GM12864 (cell line): ENCODE measurements around the gene MYOT.

Source experiments
- DNase-seq: peaks from one replicate; pipeline ENCODE4 v3.0.0-alpha.2; 2011; ENCODE audit warnings: low read depth
- H3K4me3 ChIP-seq: 2 replicates; pipeline ENCODE4 v1.5.1; 2011; ENCODE audit warnings: mild to moderate bottlenecking, low read depth, low read length, control low read depth
- TF ChIP-seq, protein P1 (sequence below): IDR thresholded peaks from 2 replicates; pipeline ENCODE4 v1.5.1; 2011; ENCODE audit warnings: low read depth, mild to moderate bottlenecking, moderate library complexity, low read length, control low read depth, inconsistent platforms; ENCODE audit errors: missing control alignments

The MYOT gene

GRCh38 chr5:137836298-137836697 is 31.4 kb upstream of the MYOT start:
- H3K4me3 ChIP-seq = no peak overlapping the region
- TF ChIP-seq, protein P1, sequence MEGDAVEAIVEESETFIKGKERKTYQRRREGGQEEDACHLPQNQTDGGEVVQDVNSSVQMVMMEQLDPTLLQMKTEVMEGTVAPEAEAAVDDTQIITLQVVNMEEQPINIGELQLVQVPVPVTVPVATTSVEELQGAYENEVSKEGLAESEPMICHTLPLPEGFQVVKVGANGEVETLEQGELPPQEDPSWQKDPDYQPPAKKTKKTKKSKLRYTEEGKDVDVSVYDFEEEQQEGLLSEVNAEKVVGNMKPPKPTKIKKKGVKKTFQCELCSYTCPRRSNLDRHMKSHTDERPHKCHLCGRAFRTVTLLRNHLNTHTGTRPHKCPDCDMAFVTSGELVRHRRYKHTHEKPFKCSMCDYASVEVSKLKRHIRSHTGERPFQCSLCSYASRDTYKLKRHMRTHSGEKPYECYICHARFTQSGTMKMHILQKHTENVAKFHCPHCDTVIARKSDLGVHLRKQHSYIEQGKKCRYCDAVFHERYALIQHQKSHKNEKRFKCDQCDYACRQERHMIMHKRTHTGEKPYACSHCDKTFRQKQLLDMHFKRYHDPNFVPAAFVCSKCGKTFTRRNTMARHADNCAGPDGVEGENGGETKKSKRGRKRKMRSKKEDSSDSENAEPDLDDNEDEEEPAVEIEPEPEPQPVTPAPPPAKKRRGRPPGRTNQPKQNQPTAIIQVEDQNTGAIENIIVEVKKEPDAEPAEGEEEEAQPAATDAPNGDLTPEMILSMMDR = no peak
- DNase-seq = no peak

DNA sequence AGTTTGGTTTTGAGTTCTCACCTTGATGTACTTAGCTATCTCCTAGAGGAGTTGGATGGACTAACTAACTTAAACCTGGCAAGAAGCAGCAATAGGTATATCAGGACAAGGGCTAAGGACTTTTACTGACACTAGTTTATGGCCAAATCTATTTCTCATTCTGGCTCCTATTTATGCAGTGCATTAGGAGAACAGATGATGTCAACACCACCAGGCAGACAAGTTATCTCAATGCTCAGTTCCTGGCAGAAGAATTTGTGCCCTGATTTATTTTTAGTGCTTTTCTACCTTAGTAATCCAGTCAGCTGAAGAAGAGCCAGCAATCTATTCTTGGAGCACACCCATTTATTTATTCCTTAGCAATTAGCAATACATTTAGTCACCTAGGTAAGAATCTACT is 30.7 kb upstream of the MYOT start:
- no peak for DNase-seq
- no peak overlapping the region for H3K4me3 ChIP-seq
- TF ChIP-seq, protein P1 = no peak

GRCh38 chr5:137837491-137838394 is 29.9 kb upstream of the MYOT start:
- H3K4me3 ChIP-seq = no peak overlapping the region
- TF ChIP-seq, protein P1 = no peak
- no peak for DNase-seq

DNA sequence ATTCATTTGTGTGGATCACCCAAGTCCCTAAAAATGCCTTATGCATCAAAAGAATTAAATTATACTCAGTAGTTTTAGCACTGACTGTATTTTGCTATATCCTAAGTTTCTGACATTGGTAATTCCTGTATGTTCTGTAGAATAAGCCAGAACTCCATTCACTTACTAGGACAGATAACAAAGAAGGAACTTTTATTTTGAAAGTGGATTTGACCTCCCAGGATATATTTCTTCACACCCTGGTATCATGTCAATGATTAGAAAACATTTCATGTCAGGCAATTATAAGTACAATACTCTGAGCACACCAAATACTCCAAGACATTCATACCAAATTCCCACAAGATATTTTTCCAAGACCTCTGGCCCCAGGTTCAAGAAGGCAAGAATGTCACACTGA is 28.7 kb upstream of the MYOT start:
- TF ChIP-seq, protein P1 = no peak
- DNase-seq = no peak
- H3K4me3 ChIP-seq = no peak overlapping the region

DNA sequence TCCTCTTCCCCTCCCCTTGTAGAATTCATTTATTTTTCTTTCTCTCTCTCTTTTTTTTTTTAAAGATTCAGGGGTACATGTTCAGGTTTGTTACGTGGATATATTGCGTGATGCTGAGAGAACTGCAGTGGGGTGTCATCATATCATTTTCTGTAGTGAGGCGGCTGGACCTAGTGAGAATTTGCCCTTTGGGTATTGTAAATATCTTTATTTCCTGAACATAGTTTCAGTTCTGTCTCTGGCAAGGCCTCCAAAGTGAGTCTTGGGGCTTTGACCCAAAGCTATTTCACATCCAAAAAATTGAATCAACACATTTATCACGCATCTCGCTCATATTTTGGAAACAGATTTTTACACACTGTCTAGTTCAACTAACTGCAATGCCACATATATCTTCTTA is 25.4 kb upstream of the MYOT start:
- TF ChIP-seq, protein P1 = no peak
- no peak for DNase-seq
- no peak overlapping the region for H3K4me3 ChIP-seq

- no peak overlapping the region for H3K4me3 ChIP-seq
- TF ChIP-seq, protein P1 = no peak
- no peak for DNase-seq
Measured at GRCh38 chr5:137843676-137844299, 23.9 kb upstream of the MYOT start.
